GM19452 (cell line): Measurements from ENCODE around the gene TLNRD1.

ENCODE experiments used
- ATAC-seq: cut with Tn5 transposase; IDR thresholded peaks from one replicate; pipeline ENCODE4 v1.9.1; 2021; ENCODE audit not compliant: unreplicated experiment

The TLNRD1 gene

DNA sequence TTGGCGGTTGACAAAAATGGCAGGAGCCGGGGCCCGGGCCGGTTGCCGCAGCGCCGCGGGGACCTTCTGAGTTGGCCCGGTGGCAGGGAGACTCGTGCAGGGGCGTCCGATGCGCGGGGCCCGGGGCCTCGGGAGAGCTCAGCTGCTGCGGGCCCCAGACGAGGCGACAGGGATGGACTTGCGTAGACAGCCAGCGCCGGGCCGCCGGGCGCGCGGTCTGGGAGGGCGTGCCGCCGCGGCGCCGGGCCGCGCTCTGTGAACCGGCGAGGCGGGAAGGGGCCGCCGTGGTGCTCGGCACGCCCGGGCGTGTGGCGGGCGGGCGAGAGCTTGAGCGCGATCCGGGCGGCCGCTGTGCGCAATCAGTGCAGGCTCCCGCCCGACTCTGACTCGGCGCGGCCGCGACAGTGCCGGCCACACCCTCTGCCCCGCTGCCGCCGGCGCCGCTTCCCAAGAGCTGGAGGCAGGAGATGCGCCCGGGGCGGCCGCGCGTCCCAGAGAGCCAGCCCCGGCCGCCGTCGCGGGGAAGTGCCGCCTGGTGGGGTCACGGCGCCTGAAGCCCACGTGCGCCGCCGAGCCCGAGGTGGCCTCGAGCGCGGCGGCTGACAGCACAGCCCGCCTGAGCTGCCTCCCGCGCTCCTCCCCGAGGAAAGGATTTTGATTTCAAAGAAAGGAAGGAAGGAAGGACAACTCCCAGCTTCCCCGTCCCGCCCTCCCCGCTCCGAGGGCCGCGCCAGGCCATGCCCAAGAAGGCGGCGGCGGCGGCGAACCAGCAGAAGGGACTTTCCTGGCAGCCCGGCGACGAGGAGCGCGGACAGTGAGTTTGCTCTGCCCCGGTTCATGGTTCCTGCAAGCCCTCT, 657 bp downstream of the TLNRD1 start:
- peak; percentile 36 for ATAC-seq

DNA sequence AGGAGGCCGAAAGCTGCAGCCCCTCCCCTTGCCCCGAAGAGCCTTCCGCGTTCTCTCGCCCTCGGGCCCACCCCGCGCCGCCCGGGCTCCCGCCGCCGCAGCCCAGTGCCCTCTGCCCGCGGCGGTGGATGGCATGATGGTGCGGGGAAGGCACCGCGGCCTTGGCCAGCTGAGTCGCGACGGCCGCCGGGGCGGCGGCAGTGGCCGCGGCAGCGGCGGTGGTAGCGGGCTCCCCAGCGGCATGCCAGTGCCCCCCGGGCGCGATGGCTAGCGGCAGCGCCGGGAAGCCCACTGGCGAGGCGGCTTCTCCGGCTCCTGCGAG, 1.2 kb downstream of the TLNRD1 start:
- ATAC-seq, result no peak

DNA sequence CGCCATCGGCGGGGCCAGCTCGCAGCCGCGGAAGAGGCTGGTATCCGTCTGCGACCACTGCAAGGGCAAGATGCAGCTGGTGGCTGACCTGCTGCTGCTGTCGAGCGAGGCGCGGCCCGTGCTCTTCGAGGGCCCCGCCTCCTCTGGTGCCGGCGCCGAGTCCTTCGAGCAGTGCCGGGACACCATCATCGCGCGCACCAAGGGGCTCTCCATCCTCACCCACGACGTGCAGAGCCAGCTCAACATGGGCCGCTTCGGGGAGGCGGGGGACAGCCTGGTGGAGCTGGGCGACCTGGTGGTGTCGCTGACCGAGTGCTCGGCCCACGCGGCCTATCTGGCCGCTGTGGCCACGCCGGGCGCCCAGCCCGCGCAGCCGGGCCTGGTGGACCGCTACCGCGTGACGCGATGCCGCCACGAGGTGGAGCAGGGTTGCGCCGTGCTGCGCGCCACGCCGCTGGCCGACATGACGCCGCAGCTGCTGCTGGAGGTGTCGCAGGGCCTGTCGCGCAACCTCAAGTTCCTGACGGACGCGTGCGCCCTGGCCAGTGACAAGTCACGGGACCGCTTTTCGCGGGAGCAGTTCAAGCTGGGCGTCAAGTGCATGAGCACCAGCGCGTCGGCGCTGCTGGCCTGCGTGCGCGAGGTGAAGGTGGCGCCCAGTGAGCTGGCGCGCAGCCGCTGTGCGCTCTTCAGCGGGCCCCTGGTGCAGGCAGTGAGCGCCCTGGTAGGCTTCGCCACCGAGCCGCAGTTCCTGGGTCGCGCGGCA, 1.8 kb downstream of the TLNRD1 start:
- ATAC-seq, result no peak

DNA sequence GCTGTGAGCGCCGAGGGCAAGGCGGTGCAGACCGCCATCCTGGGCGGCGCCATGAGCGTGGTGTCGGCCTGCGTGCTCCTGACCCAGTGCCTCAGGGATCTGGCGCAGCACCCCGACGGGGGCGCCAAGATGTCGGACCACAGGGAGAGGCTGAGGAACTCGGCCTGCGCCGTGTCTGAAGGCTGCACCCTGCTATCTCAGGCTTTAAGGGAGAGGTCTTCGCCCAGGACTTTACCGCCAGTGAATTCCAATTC, 2.3 kb downstream of the TLNRD1 start:
- ATAC-seq, result no peak

DNA sequence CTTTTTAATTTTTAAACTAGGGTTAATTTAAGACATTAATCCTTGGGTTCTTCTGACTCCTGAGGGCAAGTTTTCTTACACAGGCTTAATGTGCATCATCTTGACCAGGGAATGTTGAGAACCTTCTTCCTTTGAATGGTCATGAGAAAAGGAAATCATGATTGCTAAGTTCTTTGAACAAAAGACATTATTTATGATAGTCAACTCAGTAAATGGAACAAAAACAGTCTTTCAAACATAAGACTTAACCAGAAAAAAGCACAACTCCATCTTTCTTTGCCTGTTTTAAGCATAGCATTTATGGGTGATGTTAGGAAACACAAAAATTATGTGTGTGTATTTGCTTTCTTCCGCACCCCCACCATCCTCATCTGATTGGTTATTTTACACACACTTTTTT, 5.4 kb downstream of the TLNRD1 start:
- ATAC-seq, result no peak

DNA sequence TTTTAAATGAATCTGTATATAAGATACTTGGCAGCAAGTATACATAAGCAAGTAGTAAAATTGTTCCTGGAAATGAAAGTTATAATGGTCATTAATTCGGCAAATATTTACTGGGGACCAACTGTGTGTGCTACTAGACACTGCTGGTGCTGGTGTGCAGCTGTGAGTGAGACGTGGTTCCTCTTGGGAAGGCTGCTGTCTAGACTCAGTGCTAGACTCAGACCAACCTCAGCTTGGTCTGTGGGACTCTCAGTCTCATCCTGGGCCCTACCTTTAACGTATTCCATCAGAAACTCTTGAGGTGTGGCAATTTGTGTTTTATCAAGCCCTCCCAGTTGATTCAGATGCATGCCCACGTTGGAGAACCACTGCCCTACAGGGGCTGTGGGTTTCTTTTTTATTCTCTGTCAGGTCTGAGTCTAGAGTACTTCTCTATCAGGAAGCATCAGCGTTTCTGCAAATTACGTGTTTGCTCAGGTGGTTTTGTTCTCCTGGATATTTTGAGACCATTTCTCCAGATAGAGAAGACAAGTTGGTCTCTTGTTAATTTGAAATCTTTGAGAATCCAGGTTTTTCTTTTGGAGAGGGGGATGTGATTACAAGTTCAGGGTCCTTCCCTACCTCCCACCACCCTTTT, 6.8 kb downstream of the TLNRD1 start:
- ATAC-seq, result no peak

DNA sequence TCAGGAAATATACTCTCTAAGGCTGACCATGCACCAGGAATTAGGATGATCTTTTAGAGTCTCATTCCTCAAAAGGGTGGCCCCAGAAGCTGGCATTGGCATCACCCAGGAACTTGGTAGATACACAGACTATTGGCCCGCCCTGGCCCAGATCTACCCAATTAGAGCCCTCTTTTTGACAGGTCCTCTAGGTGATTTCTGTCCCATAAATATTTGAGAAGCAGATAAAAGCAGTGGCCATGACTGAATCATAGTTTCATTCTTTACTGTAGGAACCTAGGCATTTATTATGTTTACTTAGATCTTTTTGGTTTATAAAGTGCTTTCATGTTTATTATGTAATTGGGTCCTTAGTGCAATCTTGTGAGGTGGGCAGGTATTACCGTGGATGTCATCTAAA, 7.6 kb downstream of the TLNRD1 start:
- no peak for ATAC-seq

DNA sequence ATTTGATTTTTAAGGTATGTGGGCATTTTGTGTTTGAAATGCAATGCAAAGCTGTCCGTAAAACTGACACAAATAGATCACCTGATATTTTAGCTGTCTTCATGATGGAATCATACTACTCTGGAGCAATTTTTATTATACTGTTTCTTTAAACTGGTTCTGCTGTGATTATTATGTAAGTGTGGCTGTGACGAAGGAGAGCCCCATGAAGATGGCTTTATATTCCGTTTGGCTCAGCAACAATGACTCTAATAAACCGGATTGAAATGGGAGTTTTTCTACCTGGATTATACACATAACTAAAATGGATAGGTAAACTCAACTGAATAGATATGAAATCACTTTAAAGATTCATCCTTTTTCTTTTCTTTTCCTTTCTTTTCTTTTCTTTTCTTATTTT, 9.4 kb downstream of the TLNRD1 start:
- no peak for ATAC-seq

DNA sequence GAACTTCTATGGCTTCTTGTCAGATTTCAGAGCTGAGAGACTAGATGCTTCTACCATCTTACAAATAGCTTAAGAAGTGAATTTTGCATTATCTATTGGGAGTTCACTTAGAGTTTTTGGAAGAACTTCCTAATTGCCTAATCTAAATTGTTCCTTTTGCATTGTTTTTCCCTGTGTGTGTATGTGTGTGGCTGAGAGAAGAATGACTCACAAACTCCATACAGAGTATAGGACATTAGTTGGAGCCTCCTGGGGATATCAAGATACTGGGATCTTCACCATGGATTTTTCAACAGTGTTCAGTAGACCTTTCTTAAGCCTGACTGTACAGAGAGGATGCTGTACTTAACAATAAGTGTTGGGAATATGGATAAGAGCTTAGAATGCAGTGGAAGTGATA, 10.9 kb downstream of the TLNRD1 start:
- ATAC-seq, result no peak

DNA sequence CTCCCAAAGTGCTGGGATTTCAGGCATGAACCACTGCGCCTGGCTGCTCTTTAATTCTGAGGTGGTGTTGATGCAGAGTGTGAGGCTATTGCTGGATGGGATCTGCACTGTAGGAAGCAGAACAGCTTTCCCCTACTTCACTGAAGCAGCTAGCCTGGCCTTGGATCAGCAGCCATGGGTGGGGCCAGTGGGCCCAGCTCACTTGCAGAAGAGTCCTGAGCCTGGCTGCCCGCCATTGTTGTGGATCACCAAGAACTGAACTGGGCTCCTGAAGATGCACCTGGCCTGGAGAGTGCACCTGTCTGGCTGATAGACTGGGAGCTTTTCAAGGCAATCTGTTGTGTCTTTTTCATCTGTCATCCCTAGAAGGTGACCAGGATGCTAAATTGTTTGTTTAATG, 11.9 kb downstream of the TLNRD1 start:
- no peak for ATAC-seq

DNA sequence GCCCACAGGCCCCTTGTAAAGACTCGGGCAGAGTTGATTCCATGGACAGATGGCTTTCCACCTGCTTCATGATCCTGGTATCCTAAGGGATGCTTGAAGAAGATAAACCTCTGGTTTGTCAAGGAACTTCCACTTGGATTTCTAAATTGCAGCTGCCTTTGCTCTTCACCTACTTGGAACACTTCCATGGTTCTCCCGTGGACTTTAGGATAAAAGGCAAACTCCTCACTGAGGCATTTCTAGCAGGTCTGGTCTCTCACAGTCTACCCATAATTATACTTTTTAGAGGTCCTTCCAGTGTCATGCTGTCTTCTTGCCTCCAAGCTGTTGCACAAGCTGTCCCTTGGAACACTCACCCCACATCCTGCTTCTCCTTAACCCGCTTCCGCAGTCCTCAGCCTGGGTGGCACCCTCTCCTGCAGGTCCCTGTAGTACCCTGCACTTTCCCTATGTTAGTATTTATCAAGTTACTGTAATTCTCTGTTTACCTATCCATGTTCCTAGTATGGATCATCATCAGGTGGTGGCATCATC, 12.7 kb downstream of the TLNRD1 start:
- ATAC-seq, result no peak

DNA sequence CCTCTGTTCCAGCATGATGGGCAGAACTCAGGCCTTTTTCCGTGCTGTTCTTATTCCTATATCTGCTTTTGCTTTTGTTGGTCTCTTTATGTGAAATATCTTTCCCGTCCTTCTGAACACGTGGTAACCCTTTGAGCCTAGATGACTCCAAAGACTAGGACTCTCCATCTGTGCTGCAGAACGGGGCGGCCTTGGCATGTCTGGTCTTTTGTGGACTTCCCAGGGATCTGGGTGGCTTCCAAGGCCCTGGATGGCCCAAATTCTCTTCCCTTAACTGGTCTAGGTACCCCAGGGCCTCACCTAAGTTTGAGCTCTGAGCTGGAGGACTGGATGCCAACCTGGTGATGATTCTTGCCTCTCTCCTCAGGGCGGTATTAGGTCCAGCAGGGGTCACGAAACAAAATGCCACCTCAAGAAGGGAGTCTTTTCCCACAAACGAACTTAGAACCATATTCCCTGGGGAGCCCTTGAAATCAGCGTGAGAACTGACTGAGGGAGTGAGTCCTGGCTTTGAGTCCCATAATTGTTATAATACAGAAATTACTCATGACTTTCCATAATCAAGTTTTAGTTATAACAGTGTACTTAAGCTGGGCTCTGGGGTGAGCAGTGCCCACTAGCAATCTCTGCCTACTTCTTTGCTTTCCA, 13.8 kb downstream of the TLNRD1 start:
- ATAC-seq, result no peak

DNA sequence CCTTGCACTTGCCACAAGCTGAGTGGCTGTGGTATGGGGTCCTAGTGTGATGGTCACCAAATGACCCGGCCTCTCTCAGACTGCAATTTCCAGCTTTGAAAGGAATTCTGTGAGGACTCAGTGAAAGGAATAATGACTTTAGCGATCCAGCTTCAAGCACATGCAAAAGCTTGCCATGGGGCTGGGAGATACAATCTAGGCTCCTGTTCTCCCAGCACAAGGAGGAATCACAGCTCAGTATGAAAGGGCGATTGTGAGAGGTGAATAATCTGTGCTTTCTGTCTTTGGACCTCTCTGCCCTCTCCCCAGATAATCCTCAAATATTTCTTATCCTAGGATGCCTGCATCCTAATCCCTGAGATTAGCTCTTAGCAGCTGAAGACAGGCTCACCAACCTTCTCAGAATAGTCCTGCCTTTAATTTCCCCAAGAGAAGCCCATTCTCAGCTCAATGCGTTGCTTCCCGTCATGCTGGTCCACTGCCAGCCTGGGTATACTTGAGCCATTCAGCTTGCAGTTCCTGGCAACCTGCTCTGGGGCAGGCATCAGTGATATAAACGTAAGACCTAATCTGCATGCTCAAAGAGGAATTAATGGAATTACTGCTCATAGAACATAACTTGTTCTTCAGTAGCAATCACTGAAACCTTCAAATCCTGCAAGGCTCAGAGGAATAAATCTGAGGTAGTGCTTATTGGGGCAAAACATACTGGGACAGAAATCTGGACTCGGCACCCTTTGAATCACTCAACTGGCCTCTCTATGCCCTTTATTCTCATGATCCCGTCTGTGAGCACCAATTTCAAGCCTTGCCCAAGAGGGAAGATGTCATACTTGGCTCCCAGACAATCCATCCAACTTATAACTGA, 15.1 kb downstream of the TLNRD1 start:
- ATAC-seq, result no peak

DNA sequence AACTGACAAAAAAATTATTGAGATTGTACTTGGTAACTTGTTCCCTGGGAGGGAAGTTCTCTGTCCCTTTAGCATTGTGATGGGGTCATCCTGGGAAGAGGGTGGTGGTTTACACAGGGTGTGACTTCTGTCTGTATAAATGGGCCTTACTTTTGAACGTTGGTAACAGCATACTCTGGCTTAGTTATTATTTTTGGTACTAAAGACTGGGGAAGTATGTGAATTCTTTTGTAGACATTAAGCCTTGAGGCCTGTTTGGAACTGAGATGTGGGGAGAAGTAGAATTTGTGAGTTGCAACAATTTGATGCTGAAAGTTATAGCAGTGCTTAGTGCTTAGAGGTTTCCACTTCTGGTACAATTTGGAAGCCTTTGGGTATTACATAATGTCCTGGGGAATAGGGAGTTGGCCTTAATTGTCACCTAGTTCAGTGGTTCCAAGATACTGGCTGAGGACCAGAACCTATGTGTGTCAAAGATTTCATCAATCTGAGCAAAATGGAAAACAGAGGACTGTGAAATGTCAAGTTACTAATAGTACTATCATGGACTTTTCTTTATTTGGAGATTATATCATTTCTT, 15.9 kb downstream of the TLNRD1 start:
- no peak for ATAC-seq

DNA sequence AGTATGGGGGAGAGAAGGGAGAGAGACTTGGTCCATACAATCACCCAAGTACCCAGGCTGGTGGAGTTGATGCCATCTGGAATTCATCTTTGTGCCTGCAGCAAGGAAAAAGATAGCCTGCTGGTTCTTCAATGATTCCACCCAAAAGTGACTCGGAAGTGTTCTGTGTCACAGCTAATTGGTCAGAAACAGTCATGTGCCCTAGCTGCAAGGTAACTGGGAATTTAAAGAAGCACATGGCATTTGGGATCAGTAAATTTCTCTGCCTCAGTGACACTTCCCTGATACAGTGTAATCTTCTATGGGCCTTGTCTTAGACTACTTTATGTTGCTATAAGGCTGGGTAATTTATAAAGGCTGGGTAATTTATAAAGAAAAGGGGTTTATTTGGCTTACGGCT, 17.5 kb downstream of the TLNRD1 start:
- ATAC-seq, result no peak

DNA sequence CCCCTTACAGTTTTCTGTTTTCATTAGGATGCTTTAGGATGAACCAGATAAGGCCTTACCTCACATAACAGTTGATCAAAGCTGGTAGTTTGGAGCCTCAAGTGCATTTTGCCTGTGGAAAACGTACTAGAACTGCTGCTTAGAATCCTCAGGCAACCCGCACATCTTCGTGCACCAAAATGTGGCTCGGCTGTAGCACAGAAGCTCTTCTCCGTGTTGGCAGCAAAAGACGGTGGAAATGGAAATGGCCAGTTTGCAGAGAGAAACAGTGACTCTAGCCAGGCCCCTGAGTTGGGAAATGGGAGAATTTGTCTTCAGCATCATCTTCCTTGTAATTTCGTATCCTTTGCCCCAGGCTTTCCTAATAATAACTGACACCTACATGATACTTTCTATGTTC, 20.6 kb downstream of the TLNRD1 start:
- no peak for ATAC-seq

DNA sequence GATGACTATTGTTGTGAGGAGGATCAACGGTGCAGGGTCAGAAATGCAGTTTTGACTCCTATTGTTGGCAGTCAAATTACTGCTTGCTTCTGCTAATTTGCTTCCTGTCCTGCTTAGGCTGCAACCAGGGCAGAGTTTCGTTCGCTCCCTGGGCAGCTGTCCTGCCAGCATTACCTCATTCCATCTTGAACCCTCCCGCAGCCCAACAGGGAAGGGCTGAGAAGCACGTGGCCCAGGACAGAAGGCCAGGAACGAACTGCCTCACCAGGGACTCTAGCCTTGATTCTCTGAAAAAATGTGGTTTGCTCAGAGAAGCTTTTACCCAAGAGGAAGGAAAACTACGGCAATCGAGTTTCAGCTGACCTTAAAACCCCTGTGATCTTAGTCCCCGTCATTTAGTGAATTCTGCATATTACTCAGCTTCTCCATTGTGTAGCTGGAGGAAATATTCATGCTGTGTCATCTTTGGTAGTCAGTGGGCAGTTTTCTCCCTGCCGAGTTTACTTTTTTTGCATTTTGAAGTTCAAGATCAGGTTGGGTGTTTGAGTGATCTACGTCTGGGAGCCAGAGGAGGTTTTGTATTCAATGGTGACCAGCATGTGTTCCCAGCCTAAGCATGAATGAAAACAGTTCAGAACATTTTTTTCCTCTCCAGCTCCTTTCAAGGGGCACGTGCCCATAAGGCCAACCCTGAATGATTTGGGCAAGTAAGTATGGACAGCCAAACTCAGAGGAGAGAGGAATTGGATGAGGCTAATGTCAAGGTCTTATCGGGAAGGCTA, 23.0 kb downstream of the TLNRD1 start:
- peak; percentile 92 for ATAC-seq

DNA sequence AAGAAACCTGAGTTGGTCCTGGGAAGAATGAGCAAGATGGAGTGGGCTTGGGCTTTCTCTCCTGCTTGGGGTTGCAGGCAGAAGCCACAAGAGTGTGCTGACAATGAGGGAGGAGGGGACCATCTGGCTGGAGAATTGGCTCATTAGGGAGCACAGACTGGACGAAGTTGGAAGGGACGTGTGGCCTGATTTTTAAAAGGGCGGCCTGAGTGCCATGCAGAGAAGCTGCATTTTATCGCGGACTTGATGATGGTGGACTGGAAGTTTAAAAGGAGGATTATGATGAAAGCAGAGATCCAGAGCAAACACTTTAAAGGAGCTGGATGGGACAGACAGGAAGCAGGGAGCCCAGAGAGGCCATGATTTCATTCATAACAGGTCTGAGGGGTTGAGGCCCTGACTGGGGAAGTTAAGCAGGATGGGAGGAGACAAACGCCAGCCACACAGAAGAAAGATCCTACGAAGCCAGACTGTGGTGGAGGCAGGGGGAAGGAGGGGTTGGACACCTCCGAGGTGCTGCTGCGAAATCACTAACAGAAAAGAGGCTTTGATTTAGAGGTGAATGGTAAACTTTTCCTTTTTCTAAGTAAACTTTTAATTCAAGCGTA, 23.6 kb downstream of the TLNRD1 start:
- no peak for ATAC-seq

DNA sequence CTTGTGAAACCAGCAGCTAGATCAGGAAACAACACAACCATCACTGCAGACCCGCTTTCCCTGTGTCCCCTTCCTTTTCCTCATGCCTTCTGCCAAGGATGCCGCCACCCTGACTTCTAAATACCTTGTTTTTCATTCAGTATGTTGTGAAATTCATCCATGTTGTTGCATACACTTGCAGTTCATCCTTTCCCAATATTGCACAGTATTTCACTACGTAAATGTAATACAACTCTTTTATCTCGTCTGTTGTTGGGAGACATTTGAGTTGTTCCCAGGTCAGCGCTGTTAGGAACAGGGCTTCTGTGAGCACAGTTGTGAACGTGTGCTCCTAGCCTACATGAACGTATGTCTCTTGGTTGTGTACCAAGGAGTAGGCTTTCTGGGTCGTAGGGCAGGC, 24.2 kb downstream of the TLNRD1 start:
- no peak for ATAC-seq
